ENCODE data around the gene NUDT3. TPM values are rescaled to one million over a fixed set of nuclear protein-coding genes. Genes with fewer than 3 reads are reported as not detected.
A peak's percentile ranks its signal among the peaks of the same experiment; 100 is the strongest.

The NUDT3 gene
- total and polyA plus RNA-seq, 9 of the 15 experiments (the other 6 are each of a cell fraction or from before 2014, with no cell fraction given): 5.4 to 81.2 (median 56.4) TPM

GRCh38 chr6:34275128-34275804 is 117.2 kb downstream of the NUDT3 start:
- in situ Hi-C loops (cut with MboI): no loop called here
- whole genome bisulfite sequencing (ENCODE audit: insufficient coverage, low coverage, missing lambda C conversion rate): 91% methylated on average over 3 of the region's 3 CpGs
- no peaks in the 10 kb centered on the region for H3K27me3 ChIP-seq (ENCODE audit: control insufficient read depth in 2 of 2, insufficient read depth in 2 of 2, low read length in 2 of 2)
- TF ChIP-seq ZNF436 (CRISPR knock-in tag; IDR thresholded peaks at IDR 0.05): no peak
- TF ChIP-seq ATF3 (IDR thresholded peaks at IDR 0.05): peak; percentile 39; the same call in 1 of the 2 replicates
- no peak for TF ChIP-seq ATF3 (CRISPR knock-in tag; conservative IDR thresholded peaks at IDR 0.05)
- no peak for TF ChIP-seq ESRRB (CRISPR knock-in tag; IDR thresholded peaks at IDR 0.05; ENCODE audit: borderline replicate concordance)
- peak; percentile 18 for TF ChIP-seq WHSC1 (IDR thresholded peaks at IDR 0.05; ENCODE audit: low read length)
- no peak for TF ChIP-seq ZBTB9 (CRISPR knock-in tag; IDR thresholded peaks at IDR 0.05)
- no peak for TF ChIP-seq ZBTB17 (CRISPR knock-in tag; IDR thresholded peaks at IDR 0.05)
- TF ChIP-seq DLX4 (CRISPR knock-in tag; IDR thresholded peaks at IDR 0.05): no peak
- no peak for TF ChIP-seq PYGO2 (tag; IDR thresholded peaks at IDR 0.05)
- no peak for TF ChIP-seq BRCA1 (IDR thresholded peaks at IDR 0.05)
- no peak for TF ChIP-seq BRCA1 (CRISPR knock-in tag; IDR thresholded peaks at IDR 0.05)
- TF ChIP-seq ZNF609 (CRISPR knock-in tag; IDR thresholded peaks at IDR 0.05; ENCODE audit: borderline replicate concordance): no peak
- no peak for TF ChIP-seq CC2D1A (IDR thresholded peaks at IDR 0.05)
- no peak for TF ChIP-seq HDGF (IDR thresholded peaks at IDR 0.05)
- no peak for TF ChIP-seq ARID2 (IDR thresholded peaks at IDR 0.05)
- TF ChIP-seq CREM (IDR thresholded peaks at IDR 0.05; ENCODE audit: low read depth): no peak
- TF ChIP-seq ZNF316 (IDR thresholded peaks at IDR 0.05): peak; percentile 21; the same call in 1 of the 2 replicates

More at GRCh38 chr6:34275128-34275804, 117.2 kb downstream of the NUDT3 start:
- no peaks in the 10 kb centered on the region for H3K9me1 ChIP-seq (ENCODE audit: control insufficient read depth, insufficient read depth, low read length)
- DNase-seq (ENCODE audit: extremely low read depth in 1 of 4, low spot score in 3 of 4) (peak in 2 of 4 experiments; percentile 18 to 34), FAIRE-seq (no peak), ATAC-seq (no peak)
- no TSS peak for BruUV-seq (replicated peaks)
- peaks cover 39 to 65% of the 10 kb centered on the region in 2 experiments for H3K4me1 ChIP-seq (replicated peaks in 1 of 2; ENCODE audit: control insufficient read depth in 2 of 2, insufficient read depth in 2 of 2, low read length in 2 of 2)
- no peak overlapping the region for H3K4me3 ChIP-seq
- CTCF ChIA-PET (ENCODE audit: low intra/inter-chr PET ratio): no interaction called here
- peaks cover 31% of the 10 kb centered on the region for H3K36me3 ChIP-seq (ENCODE audit: control insufficient read depth, insufficient read depth, low read length)
- intact Hi-C loops (cut with micrococcal nuclease): loop anchor here (10.0 kb wide), 1 partner anchor 120 kb away; the partner anchor contains the start of gene NUDT3
- no peak overlapping the region for H3K4me2 ChIP-seq (ENCODE audit: insufficient read depth, low read length)
- no peaks in the 10 kb centered on the region for H4K20me1 ChIP-seq (replicated peaks; ENCODE audit: control insufficient read depth, insufficient read depth, low read length)
- H3K79me2 ChIP-seq (ENCODE audit: control insufficient read depth, insufficient read depth, low read length): peaks cover 7% of the 10 kb centered on the region; the same call in 1 of the 3 replicates
- peak overlapping the region; percentile 6; the same call in 1 of the 3 replicates for H3K27ac ChIP-seq (ENCODE audit: extremely low read depth, low read depth, low read length)
- POLR2A ChIA-PET: no interaction called here
- H3K9me3 ChIP-seq (replicated peaks; ENCODE audit: control insufficient read depth, insufficient read depth, low read depth, low read length): peaks cover 3% of the 10 kb centered on the region
- H2AFZ ChIP-seq (ENCODE audit: low read depth, low read length): no peak overlapping the region
- no peak overlapping the region; a peak in 1 of 4 replicates for H3K9ac ChIP-seq (ENCODE audit: insufficient read depth in 1 of 2, low read depth in 2 of 2, low read length in 2 of 2)
